ENCODE measurements around the gene LRRC8D.

The LRRC8D gene

GRCh38 chr1:89821322-89822108 lies 683 bp downstream of the LRRC8D start:
- H3K4me3 Mint-ChIP-seq: peak overlapping the region; percentile 81
- peaks cover 46% of the 10 kb centered on the region for H3K4me1 Mint-ChIP-seq (ENCODE audit: low read depth)
- peak overlapping the region; percentile 80 for H3K27ac Mint-ChIP-seq
- H3K36me3 Mint-ChIP-seq: peaks cover 3% of the 10 kb centered on the region
- H3K9me3 Mint-ChIP-seq (ENCODE audit: low read depth): no peaks in the 10 kb centered on the region
- H3K27me3 Mint-ChIP-seq: no peaks in the 10 kb centered on the region

- no peaks in the 10 kb centered on the region for H3K27me3 Mint-ChIP-seq
- H3K27ac Mint-ChIP-seq: peak overlapping the region; percentile 80
- no peaks in the 10 kb centered on the region for H3K9me3 Mint-ChIP-seq (ENCODE audit: low read depth)
- peak overlapping the region; percentile 81 for H3K4me3 Mint-ChIP-seq
- peaks cover 44% of the 10 kb centered on the region for H3K4me1 Mint-ChIP-seq (ENCODE audit: low read depth)
- peaks cover 3% of the 10 kb centered on the region for H3K36me3 Mint-ChIP-seq
Observed at GRCh38 chr1:89822109-89822962, 1.5 kb downstream of the LRRC8D start.

- H3K4me1 Mint-ChIP-seq (ENCODE audit: low read depth): peaks cover 44% of the 10 kb centered on the region
- no peaks in the 10 kb centered on the region for H3K27me3 Mint-ChIP-seq
- peak overlapping the region; percentile 36 for H3K4me3 Mint-ChIP-seq
- H3K27ac Mint-ChIP-seq: peak overlapping the region; percentile 3
- H3K36me3 Mint-ChIP-seq: peaks cover 5% of the 10 kb centered on the region
- no peaks in the 10 kb centered on the region for H3K9me3 Mint-ChIP-seq (ENCODE audit: low read depth)
Observed at GRCh38 chr1:89822999-89823628, 2.3 kb downstream of the LRRC8D start.

GRCh38 chr1:89823679-89824292 lies 3.0 kb downstream of the LRRC8D start:
- H3K9me3 Mint-ChIP-seq (ENCODE audit: low read depth): no peaks in the 10 kb centered on the region
- no peaks in the 10 kb centered on the region for H3K27me3 Mint-ChIP-seq
- peaks cover 42% of the 10 kb centered on the region for H3K4me1 Mint-ChIP-seq (ENCODE audit: low read depth)
- H3K4me3 Mint-ChIP-seq: peak overlapping the region; percentile 1
- peak overlapping the region; percentile 3 for H3K27ac Mint-ChIP-seq
- H3K36me3 Mint-ChIP-seq: peaks cover 5% of the 10 kb centered on the region

- H3K27me3 Mint-ChIP-seq: no peaks in the 10 kb centered on the region
- H3K27ac Mint-ChIP-seq: no peak overlapping the region
- no peaks in the 10 kb centered on the region for H3K9me3 Mint-ChIP-seq (ENCODE audit: low read depth)
- H3K4me3 Mint-ChIP-seq: no peak overlapping the region
- peaks cover 5% of the 10 kb centered on the region for H3K36me3 Mint-ChIP-seq
- peaks cover 24% of the 10 kb centered on the region for H3K4me1 Mint-ChIP-seq (ENCODE audit: low read depth)
Observed at GRCh38 chr1:89826594-89826993, 5.8 kb downstream of the LRRC8D start.

- Mint-ChIP-seq H3K36me3 (peaks cover 5% of the 10 kb centered on the region), H3K4me1 (ENCODE audit: low read depth) (peaks cover 18% of the 10 kb centered on the region), H3K27ac (no peak overlapping the region), H3K9me3 (ENCODE audit: low read depth) (no peaks in the 10 kb centered on the region), H3K27me3 (no peaks in the 10 kb centered on the region), H3K4me3 (no peak overlapping the region)
Observed at GRCh38 chr1:89827330-89827729, 6.5 kb downstream of the LRRC8D start.

GRCh38 chr1:89827902-89828301 lies 7.1 kb downstream of the LRRC8D start:
- Mint-ChIP-seq H3K36me3 (peaks cover 5% of the 10 kb centered on the region), H3K27me3 (no peaks in the 10 kb centered on the region), H3K4me3 (no peak overlapping the region), H3K4me1 (ENCODE audit: low read depth) (peaks cover 14% of the 10 kb centered on the region), H3K9me3 (ENCODE audit: low read depth) (no peaks in the 10 kb centered on the region), H3K27ac (no peak overlapping the region)

- Mint-ChIP-seq H3K4me1 (ENCODE audit: low read depth) (peaks cover 7% of the 10 kb centered on the region), H3K9me3 (ENCODE audit: low read depth) (no peaks in the 10 kb centered on the region), H3K27me3 (no peaks in the 10 kb centered on the region), H3K4me3 (no peak overlapping the region), H3K27ac (no peak overlapping the region), H3K36me3 (peaks cover 5% of the 10 kb centered on the region)
Observed at GRCh38 chr1:89829186-89829585, 8.4 kb downstream of the LRRC8D start.

GRCh38 chr1:89831462-89832120 lies 10.8 kb downstream of the LRRC8D start:
- H3K9me3 Mint-ChIP-seq (ENCODE audit: low read depth): no peaks in the 10 kb centered on the region
- H3K27ac Mint-ChIP-seq: no peak overlapping the region
- peaks cover 2% of the 10 kb centered on the region for H3K36me3 Mint-ChIP-seq
- H3K27me3 Mint-ChIP-seq: no peaks in the 10 kb centered on the region
- H3K4me1 Mint-ChIP-seq (ENCODE audit: low read depth): peaks cover 13% of the 10 kb centered on the region
- no peak overlapping the region for H3K4me3 Mint-ChIP-seq

GRCh38 chr1:89832496-89833127 lies 11.8 kb downstream of the LRRC8D start:
- no peak overlapping the region for H3K4me3 Mint-ChIP-seq
- peaks cover 12% of the 10 kb centered on the region for H3K4me1 Mint-ChIP-seq (ENCODE audit: low read depth)
- H3K36me3 Mint-ChIP-seq: peaks cover 3% of the 10 kb centered on the region
- no peak overlapping the region for H3K27ac Mint-ChIP-seq
- H3K27me3 Mint-ChIP-seq: no peaks in the 10 kb centered on the region
- no peaks in the 10 kb centered on the region for H3K9me3 Mint-ChIP-seq (ENCODE audit: low read depth)

GRCh38 chr1:89833183-89834082 lies 12.6 kb downstream of the LRRC8D start:
- H3K9me3 Mint-ChIP-seq (ENCODE audit: low read depth): no peaks in the 10 kb centered on the region
- H3K36me3 Mint-ChIP-seq: peaks cover 5% of the 10 kb centered on the region
- no peak overlapping the region for H3K4me3 Mint-ChIP-seq
- no peaks in the 10 kb centered on the region for H3K27me3 Mint-ChIP-seq
- peak overlapping the region; percentile 35 for H3K27ac Mint-ChIP-seq
- peaks cover 12% of the 10 kb centered on the region for H3K4me1 Mint-ChIP-seq (ENCODE audit: low read depth)

- no peaks in the 10 kb centered on the region for H3K27me3 Mint-ChIP-seq
- H3K36me3 Mint-ChIP-seq: peaks cover 6% of the 10 kb centered on the region
- no peaks in the 10 kb centered on the region for H3K9me3 Mint-ChIP-seq (ENCODE audit: low read depth)
- H3K4me1 Mint-ChIP-seq (ENCODE audit: low read depth): peaks cover 12% of the 10 kb centered on the region
- no peak overlapping the region for H3K4me3 Mint-ChIP-seq
- peak overlapping the region; percentile 13 for H3K27ac Mint-ChIP-seq
Observed at GRCh38 chr1:89834083-89834704, 13.4 kb downstream of the LRRC8D start.
